PC-9 (cell line): Measurements from ENCODE around the gene MED13L. TPM values are rescaled to one million over a fixed set of nuclear protein-coding genes. Genes with fewer than 3 reads are reported as not detected.

ENCODE experiments used
- BruUV-seq: library from RNA; stranded (reverse); fragments of 400-500 nt; replicated peaks from 2 replicates; lab custom pipeline; 2021; lab: Mats Ljungman, UMichigan
- CTCF ChIA-PET: fragments of 300-600 bp; sonication (Branson Sonifier 250); formaldehyde crosslinking; loops from one replicate; lab custom pipeline; 2022; ENCODE audit warnings: antibody characterized with exemption; lab: Charles Lee
- POLR2A ChIA-PET: fragments of 300-600 bp; sonication (Branson Sonifier 250); formaldehyde crosslinking; loops from one replicate; lab custom pipeline; 2022; ENCODE audit warnings: antibody characterized with exemption; ENCODE audit not compliant: unreplicated experiment; lab: Charles Lee
- DNase-seq, 2 experiments: peaks; one replicate each; pipeline versions ENCODE4 v3.0.0 to v3.0.0-alpha.2; 2015 to 2022; ENCODE audit warnings: mixed read lengths in 1 of 2
- H2AFZ ChIP-seq: fragments of 200-600 bp; sonication (generic); 2 replicates; pipeline ENCODE4 v1.8.1; 2017; ENCODE audit warnings: antibody characterized with exemption
- H3F3A ChIP-seq: fragments of 200-600 bp; sonication (generic); 2 replicates; pipeline ENCODE4 v1.8.1; 2017; ENCODE audit warnings: antibody characterized with exemption, mild to moderate bottlenecking, low read depth; ENCODE audit not compliant: insufficient read depth
- H3K27ac ChIP-seq: fragments of 200-600 bp; sonication (generic); 2 replicates; pipeline ENCODE4 v1.6.1; 2016; ENCODE audit warnings: mixed run types
- H3K27me3 ChIP-seq: fragments of 200-600 bp; sonication (generic); 2 replicates; pipeline ENCODE4 v1.6.1; 2016; ENCODE audit warnings: low read depth, mixed run types; ENCODE audit not compliant: insufficient read depth
- H3K36me3 ChIP-seq: fragments of 200-600 bp; sonication (generic); 2 replicates; pipeline ENCODE4 v1.6.1; 2016; ENCODE audit warnings: low read depth, mixed run types
- H3K4me1 ChIP-seq: fragments of 200-600 bp; sonication (generic); replicated peaks from 2 replicates; pipeline ENCODE4 v1.6.1; 2016; ENCODE audit warnings: mixed run types; ENCODE audit not compliant: insufficient read depth
- H3K4me2 ChIP-seq: fragments of 200-600 bp; sonication (generic); 2 replicates; pipeline ENCODE4 v1.6.1; 2017; ENCODE audit warnings: mixed run types
- H3K4me3 ChIP-seq: fragments of 200-600 bp; sonication (generic); 2 replicates; pipeline ENCODE4 v1.6.1; 2016; ENCODE audit warnings: mixed run types
- H3K79me2 ChIP-seq: fragments of 200-600 bp; sonication (generic); 2 replicates; pipeline ENCODE4 v1.6.1; 2017; ENCODE audit warnings: low read depth, mixed run types
- H3K9me2 ChIP-seq: fragments of 200-600 bp; sonication (generic); 2 replicates; pipeline ENCODE4 v1.8.1; 2017; ENCODE audit warnings: mild to moderate bottlenecking; ENCODE audit not compliant: insufficient read depth
- H3K9me3 ChIP-seq: fragments of 200-600 bp; sonication (generic); 2 replicates; pipeline ENCODE4 v1.8.1; 2016; ENCODE audit warnings: low read depth; ENCODE audit not compliant: insufficient read depth
- H4K20me1 ChIP-seq: fragments of 200-600 bp; sonication (generic); 2 replicates; pipeline ENCODE4 v1.8.1; 2017; ENCODE audit not compliant: insufficient read depth
- CTCF ChIP-seq: fragments of 200-600 bp; sonication (generic); conservative IDR thresholded peaks from 2 replicates; pipeline ENCODE4 v1.6.1; 2017; ENCODE audit warnings: mixed run types, antibody characterized with exemption, mild to moderate bottlenecking, moderate library complexity
- EZH2 ChIP-seq: fragments of 200-600 bp; sonication (generic); IDR thresholded peaks from 2 replicates; pipeline ENCODE4 v1.8.0; 2017; ENCODE audit warnings: antibody characterized with exemption, low read depth
- intact Hi-C: fragments of 100-400 bp; cut with micrococcal nuclease; formaldehyde crosslinking; loops from one replicate; pipeline ENCODE4 v1.10.0; 2022; ENCODE audit not compliant: unreplicated experiment
- total RNA-seq: library from RNA; stranded (reverse); gene quantifications from 2 replicates; pipeline ENCODE4 v1.2.3, GENCODE V29; 2021

The MED13L gene
- total RNA-seq, 1 experiment from 2014 or later: 89.5 TPM

- Histone ChIP-seq H3K79me2 (peaks cover 12% of the 10 kb centered on the region), H3K36me3 (no peaks in the 10 kb centered on the region), H3K27ac (no peak overlapping the region), H3K4me3 (no peak overlapping the region), H3K4me2 (no peak overlapping the region), H3K9me2 (no peaks in the 10 kb centered on the region), H3K9me3 (no peaks in the 10 kb centered on the region), H2AFZ (no peak overlapping the region), H3F3A (peaks cover 3% of the 10 kb centered on the region; the same call in 1 of the 2 replicates), H4K20me1 (peaks cover 8% of the 10 kb centered on the region), H3K4me1 (0 out of 2 replicates have a peak, but pooled peaks cover 10% of the 10 kb centered on the region), H3K27me3 (no peaks in the 10 kb centered on the region)
- POLR2A ChIA-PET: no interaction called here
- CTCF ChIA-PET: no interaction called here
- peak in 1 of 2 experiments; percentile 73 for DNase-seq
- no TSS peak for BruUV-seq
- TF ChIP-seq CTCF (no peak), EZH2 (no peak)
- intact Hi-C loops: no loop called here
These were observed 3.2 kb upstream of the MED13L start for GRCh38 chr12:116280595-116281290.

GRCh38 chr12:116278667-116279066 is 1.2 kb upstream of the MED13L start:
- intact Hi-C loops: loop anchor here (1.0 kb wide), 1 partner anchor 149 kb away; no protein-coding TSS in a partner anchor
- Histone ChIP-seq H3K9me3 (no peaks in the 10 kb centered on the region), H3K4me2 (no peak overlapping the region), H3K9me2 (no peaks in the 10 kb centered on the region), H3F3A (peaks cover 3% of the 10 kb centered on the region; the same call in 1 of the 2 replicates), H3K79me2 (peaks cover 33% of the 10 kb centered on the region), H3K27me3 (no peaks in the 10 kb centered on the region), H2AFZ (no peak overlapping the region), H3K4me1 (peaks cover 28% of the 10 kb centered on the region), H3K27ac (no peak overlapping the region), H3K36me3 (no peaks in the 10 kb centered on the region), H4K20me1 (peaks cover 27% of the 10 kb centered on the region), H3K4me3 (no peak overlapping the region)
- POLR2A ChIA-PET: interaction anchor here (0.7 kb wide), 1 partner anchor 118 kb away, joined by 22 read pairs; no protein-coding TSS in a partner anchor
- TF ChIP-seq EZH2 (no peak), CTCF (no peak)
- CTCF ChIA-PET: no interaction called here
- BruUV-seq: no TSS peak
- DNase-seq: no peak

- Histone ChIP-seq H3K9me3 (no peaks in the 10 kb centered on the region), H3K4me2 (peak overlapping the region; percentile 73), H4K20me1 (peaks cover 31% of the 10 kb centered on the region), H3K79me2 (peaks cover 37% of the 10 kb centered on the region), H3K27ac (no peak overlapping the region), H3F3A (peaks cover 3% of the 10 kb centered on the region; the same call in 1 of the 2 replicates), H2AFZ (peak overlapping the region; percentile 84), H3K9me2 (no peaks in the 10 kb centered on the region), H3K27me3 (no peaks in the 10 kb centered on the region), H3K4me1 (peaks cover 32% of the 10 kb centered on the region), H3K4me3 (peak overlapping the region; percentile 56; the same call in 1 of the 2 replicates), H3K36me3 (no peaks in the 10 kb centered on the region)
- POLR2A ChIA-PET: interaction anchor here (0.7 kb wide), 1 partner anchor 118 kb away, joined by 22 read pairs; no protein-coding TSS in a partner anchor
- no peak for DNase-seq
- no peak for TF ChIP-seq EZH2
- TF ChIP-seq CTCF: no peak
- CTCF ChIA-PET: interaction anchor here (0.7 to 0.8 kb wide), 2 partner anchors 264 to 301 kb away, joined by 9 to 11 read pairs; no protein-coding TSS in a partner anchor
- intact Hi-C loops: loop anchor here (1.0 kb wide), 1 partner anchor 149 kb away; no protein-coding TSS in a partner anchor
- BruUV-seq: TSS peak; percentile 70
These were observed 760 bp upstream of the MED13L start for GRCh38 chr12:116278279-116278626.
